Measurements from ENCODE around the gene DENND10.
A peak's percentile ranks its signal among the peaks of the same experiment; 100 is the strongest.
"Not testable (repeated sequence)": the region's sequence is repeated elsewhere in the genome, so short reads cannot be mapped to it uniquely, and the experiment has no call there.

The DENND10 gene

DNA sequence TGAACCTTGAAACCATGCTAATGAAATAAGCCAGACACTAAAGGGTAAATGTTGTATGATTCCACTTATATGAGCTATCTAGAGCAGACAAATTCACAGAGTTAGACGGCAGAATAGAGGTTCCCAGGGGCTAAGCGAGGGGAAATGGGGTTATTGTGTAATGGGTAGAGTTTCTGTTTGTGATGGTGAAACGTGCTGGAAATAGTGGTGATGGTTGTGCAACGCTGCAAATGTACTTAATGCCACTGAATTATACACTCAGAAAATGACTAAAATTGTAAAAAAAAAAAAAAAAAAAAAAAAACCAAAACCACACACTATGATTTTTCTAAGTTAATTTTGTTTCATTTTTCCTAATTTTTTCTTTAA, 31.6 kb downstream of the DENND10 start:
- FAIRE-seq = no peak
- TF ChIP-seq POLR2A (IDR thresholded peaks at IDR 0.05; ENCODE audit: low read depth, low read length) = no peak
- DNase-seq (ENCODE audit: insufficient read length, low spot score) = no peak

DNA sequence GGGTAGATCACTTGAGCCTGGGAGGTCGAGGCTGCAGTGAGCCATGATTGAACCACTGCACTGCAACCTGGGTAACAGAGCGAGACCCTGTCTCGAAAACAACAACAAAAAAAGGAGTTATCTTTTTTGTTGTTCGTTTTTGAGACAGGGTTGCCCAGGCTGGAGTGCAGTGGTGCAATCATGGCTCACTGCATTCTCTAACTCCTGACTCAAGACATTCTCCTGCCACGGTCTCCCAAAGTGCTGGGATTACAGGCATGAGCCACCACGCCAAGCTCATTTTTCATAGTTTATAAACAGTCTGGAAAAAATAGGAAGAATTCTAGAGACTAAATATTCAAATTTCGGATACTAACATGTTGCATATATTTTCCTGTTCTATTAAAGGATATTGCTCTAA, 32.2 kb downstream of the DENND10 start:
- DNase-seq (ENCODE audit: insufficient read length, low spot score) (no peak), FAIRE-seq (no peak)
- TF ChIP-seq POLR2A (IDR thresholded peaks at IDR 0.05; ENCODE audit: low read depth, low read length) = no peak

DNA sequence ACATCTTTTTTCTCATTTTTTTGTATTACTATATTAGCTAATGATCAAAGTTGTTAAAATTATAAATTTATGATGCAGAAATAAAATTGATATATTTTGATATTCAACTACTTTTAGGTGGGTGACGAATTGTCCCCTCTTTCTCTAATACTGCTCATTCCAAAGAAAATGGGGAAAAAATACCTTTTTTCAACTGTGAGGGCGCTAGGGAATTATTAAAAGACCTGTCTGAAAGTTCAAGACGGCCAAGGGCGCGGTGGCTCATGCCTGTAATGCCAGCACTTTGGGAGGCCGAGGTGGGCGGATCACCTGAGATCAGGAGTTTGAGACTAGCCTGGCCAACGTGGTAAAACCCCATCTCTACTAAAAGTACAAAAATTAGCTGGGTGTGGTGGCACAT, 34.0 kb downstream of the DENND10 start:
- FAIRE-seq; DNase-seq (ENCODE audit: insufficient read length, low spot score): not testable (repeated sequence)

DNA sequence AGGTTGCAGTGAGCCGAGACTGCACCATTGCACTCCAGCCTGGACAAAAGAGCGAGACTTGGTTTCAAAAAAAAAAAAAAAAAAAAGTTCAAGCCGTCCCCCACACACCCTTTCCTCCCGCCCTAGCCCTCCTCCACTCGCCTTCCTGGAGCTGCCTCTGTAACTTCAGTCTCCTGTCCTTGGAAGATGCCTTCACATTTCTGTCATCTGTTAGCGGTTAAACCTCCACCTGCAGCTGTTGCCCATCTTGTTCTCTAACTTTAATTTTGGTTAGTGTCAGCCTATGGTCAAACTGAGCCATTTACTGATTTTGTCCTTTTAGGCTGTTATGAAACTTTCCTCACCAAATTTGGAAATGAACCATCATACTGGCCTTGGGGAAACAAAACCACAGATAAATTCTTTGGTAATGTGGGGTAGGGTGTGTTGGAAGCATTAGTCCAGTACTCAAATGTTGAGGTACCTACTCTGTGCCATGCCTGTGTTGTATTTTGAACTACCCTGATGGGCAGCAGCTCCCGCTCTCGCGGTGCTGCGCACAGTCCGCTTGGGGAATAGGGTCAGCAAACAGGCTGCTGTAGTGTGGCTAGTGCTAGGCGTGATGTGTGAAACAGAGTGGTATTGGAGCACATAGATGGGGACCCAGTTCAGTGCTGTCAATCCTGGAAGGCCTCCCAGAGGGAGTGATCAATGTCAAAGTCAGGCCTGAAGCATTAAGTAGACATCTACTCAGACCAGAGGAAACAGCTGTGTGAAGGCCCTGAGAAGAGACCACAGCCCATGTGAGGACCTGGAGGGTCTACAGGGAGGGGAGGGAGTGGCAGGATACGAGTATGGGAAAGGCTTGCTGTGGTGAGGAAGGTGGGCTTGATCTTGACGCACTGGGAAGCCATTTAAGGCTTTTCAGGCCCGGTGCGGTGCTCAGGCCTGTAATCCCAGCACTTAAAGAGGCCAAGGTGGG, 34.7 kb downstream of the DENND10 start:
- FAIRE-seq (no peak), DNase-seq (ENCODE audit: insufficient read length, low spot score) (no peak)
- TF ChIP-seq POLR2A (IDR thresholded peaks at IDR 0.05; ENCODE audit: low read depth, low read length) = no peak

DNA sequence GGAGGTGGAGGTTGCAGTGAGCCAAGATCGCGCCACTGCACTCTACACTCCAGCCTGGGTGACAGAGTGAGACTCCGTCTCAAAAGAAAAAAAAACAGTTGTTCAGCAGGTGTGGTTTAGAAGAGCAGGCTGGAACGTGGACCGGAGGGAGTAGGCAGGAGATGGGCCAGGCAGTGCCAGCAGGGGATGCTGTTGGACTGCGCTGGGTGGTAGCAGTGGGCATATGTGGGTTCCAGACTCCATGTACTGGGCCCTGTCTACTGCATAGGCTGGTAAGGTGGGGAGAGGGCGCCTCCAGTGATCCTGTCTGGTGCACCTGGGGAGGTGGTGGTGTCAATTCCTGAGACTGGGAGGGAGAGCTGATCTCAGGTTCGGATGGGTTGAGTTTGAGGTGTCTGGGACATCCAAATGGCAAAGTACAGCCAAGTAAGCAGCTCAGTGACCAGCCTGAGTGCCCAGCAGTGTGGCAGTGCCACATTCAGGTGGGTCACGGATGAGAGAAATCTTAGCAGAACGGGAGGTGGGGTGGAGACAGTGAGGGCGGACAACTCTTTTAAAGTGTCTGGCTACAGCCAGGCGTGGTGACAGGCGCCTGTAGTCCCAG, 35.7 kb downstream of the DENND10 start:
- peak; percentile 78 for DNase-seq (ENCODE audit: insufficient read length, low spot score)
- no peak for FAIRE-seq
- TF ChIP-seq POLR2A (IDR thresholded peaks at IDR 0.05; ENCODE audit: low read depth, low read length) = no peak

DNA sequence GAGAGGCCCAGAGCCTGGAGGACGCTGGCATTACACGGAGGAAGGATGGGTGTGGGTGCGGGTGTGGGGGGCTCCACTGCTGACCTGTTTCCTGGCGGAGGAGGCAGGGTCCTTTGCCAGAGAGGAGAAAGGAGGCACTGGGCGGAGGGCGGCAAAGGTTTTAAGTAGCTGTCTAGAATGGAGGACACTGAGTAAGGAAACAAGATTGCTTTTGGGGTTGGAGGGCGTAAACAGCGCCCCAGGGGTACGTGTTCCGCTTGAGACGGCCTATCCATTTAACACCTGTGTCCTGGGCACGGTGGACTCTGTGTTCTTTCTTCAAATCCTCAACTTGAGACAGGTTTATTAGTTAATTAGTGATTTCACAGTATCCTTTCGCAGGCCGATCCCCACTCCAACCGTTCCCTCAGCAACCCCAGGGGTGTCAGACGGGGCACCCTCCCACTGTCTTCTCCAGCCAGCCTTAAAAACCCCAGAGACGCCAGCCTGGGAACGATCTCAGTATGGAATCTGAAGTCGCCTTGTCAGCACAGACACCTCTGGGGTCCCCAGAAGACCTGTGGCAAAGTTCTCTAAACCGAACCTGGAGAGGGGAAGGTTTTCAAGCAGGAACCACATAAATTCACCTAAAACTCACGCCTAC, 36.8 kb downstream of the DENND10 start:
- FAIRE-seq (no peak), DNase-seq (ENCODE audit: insufficient read length, low spot score) (no peak)

DNA sequence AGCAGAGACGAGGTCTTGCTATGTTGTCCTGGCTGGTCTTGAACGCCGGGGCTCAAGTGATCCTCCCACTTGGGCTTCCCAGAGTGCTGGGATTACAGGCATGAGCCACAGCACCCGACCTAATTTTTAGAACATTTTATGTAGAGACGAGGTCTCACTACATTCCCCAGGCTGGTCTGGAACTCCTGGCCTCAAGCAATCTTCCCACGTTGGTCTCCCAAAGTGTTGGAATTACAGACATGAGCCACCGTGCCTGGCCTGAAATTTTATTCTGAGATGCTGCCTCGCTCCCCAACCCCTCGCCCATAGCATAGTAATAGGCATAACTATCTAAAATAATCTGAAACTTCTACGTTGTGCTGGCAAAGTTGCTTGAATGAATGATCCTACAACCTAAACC, 39.7 kb downstream of the DENND10 start:
- no peak for DNase-seq (ENCODE audit: insufficient read length, low spot score)
- TF ChIP-seq POLR2A (IDR thresholded peaks at IDR 0.05; ENCODE audit: low read depth, low read length) = no peak
- FAIRE-seq = no peak

More for the DNA sequence above, 36.8 kb downstream of the DENND10 start:
- TF ChIP-seq POLR2A (IDR thresholded peaks at IDR 0.05; ENCODE audit: low read depth, low read length) = no peak

DNA sequence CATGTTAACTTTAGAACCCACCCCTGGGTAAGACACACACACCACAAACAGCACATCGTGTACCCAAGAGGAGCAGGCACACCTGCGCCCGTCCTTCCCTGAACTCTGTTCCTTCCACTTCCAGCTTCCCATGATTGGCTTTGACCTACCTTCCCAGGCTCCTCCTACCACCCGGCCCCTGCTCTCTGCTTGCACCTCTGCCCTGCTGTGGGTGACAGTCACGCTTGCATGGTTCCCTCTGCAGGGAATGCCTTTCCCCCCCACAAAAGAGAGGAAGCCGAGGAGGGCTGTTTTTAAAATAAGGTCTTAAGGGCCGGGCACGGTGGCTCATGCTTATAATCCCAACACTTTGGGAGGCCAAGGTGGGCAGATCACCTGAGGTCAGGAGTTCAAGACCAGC, 45.2 kb downstream of the DENND10 start:
- no peak for TF ChIP-seq POLR2A (IDR thresholded peaks at IDR 0.05; ENCODE audit: low read depth, low read length)
- FAIRE-seq (no peak), DNase-seq (ENCODE audit: insufficient read length, low spot score) (no peak)

DNA sequence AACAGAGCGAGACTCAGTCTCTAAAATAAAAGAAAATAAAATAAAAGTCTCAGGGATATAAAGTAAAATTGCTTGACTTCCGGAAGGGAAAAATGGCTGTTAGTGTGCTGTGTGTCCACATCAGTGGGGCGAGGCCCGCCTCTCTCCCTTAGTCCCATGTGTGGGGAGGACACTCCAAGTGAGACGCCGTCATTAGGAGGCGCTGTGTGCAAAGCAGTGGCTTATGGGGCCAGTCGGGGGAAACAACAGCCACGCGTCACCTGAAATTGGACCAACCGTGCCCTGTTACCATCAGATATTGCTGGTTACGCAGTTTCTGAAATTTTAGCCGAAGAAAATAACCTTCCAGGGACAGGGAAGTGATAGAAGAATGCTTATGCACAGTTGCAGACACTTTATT, 45.8 kb downstream of the DENND10 start:
- DNase-seq (ENCODE audit: insufficient read length, low spot score) (no peak), FAIRE-seq (no peak)
- TF ChIP-seq POLR2A (IDR thresholded peaks at IDR 0.05; ENCODE audit: low read depth, low read length) = no peak

DNA sequence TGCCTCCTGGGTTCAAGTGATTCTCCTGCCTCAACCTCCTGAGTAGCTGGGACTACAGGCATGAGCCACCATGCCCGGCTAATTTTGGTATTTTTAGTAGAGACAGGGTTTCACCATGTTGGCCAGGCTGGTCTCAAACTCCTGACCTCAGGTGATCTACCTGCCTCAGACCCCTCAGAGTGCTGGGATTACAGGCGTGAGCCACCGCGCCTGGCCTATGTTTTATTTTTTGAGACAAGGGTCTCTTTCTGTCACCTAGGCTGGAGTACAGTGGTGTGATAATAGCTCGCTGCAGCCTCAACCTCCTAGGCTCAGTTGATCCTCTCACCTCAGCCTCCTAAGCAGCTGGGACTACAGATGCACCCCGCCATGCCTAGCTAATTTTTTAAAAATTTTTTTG, 47.7 kb downstream of the DENND10 start:
- not testable (repeated sequence) for FAIRE-seq; DNase-seq (ENCODE audit: insufficient read length, low spot score)

DNA sequence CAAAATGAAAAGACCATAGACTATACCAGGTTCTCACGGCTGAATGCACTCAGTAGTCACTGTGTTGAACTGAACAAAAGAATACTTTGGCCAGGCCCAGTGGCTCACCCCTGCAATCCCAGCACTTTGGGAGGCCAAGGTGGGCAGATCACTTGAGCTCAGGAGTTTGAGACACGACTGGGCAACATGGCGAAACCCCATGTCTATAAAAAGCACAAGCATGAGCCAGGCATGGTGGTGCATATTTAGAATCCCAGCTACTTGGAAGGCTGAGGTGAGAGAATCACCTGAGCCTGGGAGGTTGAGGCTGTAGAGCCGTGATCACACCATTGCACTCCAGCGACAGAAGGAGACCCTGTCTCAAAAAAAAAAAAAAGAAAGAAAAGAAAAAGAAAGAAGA, 49.1 kb downstream of the DENND10 start:
- DNase-seq (ENCODE audit: insufficient read length, low spot score) (no peak), FAIRE-seq (no peak)
- no peak for TF ChIP-seq POLR2A (IDR thresholded peaks at IDR 0.05; ENCODE audit: low read depth, low read length)

DNA sequence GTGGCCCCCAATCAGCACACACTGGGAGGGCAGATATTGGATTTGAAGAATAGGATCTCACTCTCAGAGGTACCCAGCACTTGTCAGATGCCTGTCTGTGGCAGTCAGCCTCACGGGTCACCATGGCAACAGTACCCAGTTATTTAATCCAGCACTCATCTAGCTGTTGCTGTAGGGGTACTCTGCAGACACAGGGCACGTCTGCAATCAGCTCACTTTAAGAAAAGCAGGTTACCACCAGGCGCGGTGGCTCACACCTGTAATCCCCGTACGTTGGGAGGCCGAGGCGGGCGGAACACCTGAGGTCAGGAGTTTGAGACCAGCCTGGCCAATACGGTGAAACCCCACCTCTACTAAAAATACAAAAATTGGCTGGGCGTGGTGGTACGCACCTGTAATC, 49.7 kb downstream of the DENND10 start:
- FAIRE-seq (no peak), DNase-seq (ENCODE audit: insufficient read length, low spot score) (no peak)
- TF ChIP-seq POLR2A (IDR thresholded peaks at IDR 0.05; ENCODE audit: low read depth, low read length) = no peak

DNA sequence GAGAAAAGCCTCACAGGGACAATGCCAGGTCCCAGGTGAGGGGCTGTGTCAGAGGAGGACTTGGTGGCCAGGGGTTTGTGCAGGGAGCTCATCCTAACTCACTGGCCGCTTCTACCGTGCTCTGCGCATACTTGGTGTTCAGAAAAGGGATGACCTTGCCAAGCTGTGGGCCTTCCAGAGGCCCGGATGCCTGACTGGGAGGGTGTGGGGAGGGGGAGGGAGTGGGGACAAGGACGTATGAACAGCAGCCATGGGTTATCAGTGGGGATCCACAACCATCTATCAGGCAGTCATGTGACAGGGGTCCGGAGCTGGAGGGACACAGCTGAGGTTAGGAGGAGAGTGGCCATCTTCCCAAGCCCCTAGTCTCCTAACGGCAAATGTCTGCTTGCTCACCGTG, 55.4 kb downstream of the DENND10 start:
- DNase-seq (ENCODE audit: insufficient read length, low spot score) (no peak), FAIRE-seq (no peak)
- TF ChIP-seq POLR2A (IDR thresholded peaks at IDR 0.05; ENCODE audit: low read depth, low read length) = no peak

DNA sequence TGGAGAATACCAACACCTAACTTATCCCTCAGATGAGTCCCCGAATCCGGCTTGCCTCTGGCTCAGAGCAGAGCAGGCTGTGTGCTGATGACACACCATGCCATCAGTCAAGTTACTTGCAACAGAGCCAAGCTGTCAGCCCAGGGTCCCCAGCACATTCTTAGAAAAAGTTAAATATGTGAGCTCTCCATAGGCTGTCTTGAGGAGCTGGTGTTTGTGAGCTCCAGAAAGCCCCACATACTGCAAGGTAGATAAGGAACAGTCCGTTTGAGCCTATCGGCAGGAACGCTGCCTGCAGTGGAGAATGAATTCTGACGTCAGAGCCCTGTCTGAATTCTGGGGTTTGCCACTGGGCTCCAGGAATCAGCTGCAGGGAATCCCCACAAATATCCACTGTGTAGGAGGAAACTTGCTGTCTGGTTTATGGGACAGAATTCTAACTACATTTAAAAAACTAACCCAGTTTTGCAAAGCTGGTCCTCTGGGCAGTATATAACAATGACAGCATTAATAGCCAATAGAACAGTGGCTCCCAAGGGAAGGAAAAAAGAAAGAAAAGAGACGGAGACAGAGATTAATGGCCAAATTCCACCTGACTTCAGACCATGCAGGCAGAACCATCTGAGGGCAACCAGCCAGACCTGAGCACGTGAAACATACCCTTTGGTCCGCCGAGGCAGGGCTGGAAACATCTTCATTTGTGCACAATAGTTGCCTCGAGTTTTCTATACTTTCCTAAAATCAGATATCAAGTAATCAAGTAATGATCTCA, 58.0 kb downstream of the DENND10 start:
- no peak for TF ChIP-seq POLR2A (IDR thresholded peaks at IDR 0.05; ENCODE audit: low read depth, low read length)
- FAIRE-seq (peak; percentile 45), DNase-seq (ENCODE audit: insufficient read length, low spot score) (peak; percentile 61)

All from H54 (cell line).